Measurements from ENCODE around the gene SIK3.
"Not testable (repeated sequence)": the region's sequence is repeated elsewhere in the genome, so short reads cannot be mapped to it uniquely, and the experiment has no call there.

Gene SIK3

DNA sequence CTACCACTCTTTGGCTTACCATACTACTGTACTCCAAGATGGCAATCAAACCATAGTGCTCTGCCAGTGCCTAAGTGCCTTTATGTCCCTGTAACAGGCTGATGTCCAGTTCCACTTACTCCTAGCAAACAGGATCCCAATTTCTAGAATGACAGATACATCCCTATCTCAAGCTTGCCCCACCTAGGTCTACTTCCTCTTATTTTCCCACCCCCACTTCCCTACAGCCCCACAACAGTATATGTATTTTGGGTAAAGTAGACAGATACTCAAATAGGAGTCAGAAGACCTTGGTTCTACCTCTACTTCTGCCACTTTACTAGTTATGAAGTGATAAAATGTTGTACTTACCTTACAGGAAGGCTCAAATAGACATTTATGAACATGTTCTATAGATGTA is 24.1 kb downstream of the SIK3 start:
- DNase-seq, result no peak

DNA sequence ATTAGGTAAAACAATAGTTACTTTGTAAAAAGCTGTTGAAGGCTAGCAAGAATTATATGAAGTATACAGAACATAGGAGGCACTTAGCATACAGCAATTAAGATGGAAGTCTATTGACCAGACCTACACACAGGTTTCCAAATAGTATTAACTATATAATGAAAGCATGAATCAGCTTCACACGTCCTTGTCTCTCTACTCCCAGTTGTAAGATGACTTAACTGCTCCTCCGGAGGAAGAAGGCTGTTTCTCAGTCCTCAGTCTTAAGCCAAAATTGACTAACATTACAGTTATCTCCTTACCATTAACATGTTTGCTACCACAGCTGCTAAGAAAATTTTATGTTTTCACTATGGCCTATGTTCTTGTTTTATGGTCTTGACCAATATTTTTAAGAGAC is 24.7 kb downstream of the SIK3 start:
- no peak for DNase-seq

DNA sequence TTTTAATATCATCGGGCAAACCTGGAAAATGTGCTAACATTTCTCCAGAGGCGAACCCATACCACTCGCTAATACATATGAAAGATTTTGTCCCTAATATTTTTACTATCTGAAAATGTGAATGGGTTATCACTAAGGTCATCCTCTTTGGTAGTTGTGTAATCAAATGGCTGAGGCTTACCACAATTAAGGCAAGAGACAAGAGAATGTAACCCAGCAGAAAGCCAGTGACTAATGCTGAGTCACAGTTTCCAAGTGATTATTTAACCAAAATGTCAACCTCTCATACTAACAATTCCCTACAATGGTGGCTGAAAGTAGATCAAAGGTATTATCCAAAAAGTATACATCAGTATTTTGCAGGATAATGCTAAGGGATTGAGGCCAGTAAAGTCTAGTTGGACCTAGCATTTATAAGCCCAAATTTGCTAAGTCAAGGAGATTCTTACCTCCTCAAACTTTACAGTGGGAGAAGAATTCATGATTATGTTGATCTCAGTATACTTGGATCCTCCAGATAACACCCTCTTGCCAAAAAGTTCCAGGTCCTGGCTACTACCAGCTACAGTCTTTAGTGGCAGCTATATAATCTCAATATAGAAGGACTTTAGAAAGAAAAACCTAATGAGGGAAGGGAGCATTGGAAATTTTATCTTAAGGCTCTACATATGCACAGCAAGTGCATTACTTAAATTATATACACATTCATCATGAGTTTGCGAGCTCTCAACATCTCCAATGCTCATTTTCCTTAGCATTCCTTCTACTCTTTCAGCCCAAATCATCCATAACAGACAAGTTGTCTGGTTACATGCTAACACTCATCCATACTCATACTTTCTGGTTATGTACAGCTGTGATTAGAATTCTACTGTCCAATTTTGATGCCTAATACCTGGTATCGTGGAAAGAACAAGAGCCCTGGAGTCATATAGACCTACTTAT is 25.4 kb downstream of the SIK3 start:
- no peak for DNase-seq

DNA sequence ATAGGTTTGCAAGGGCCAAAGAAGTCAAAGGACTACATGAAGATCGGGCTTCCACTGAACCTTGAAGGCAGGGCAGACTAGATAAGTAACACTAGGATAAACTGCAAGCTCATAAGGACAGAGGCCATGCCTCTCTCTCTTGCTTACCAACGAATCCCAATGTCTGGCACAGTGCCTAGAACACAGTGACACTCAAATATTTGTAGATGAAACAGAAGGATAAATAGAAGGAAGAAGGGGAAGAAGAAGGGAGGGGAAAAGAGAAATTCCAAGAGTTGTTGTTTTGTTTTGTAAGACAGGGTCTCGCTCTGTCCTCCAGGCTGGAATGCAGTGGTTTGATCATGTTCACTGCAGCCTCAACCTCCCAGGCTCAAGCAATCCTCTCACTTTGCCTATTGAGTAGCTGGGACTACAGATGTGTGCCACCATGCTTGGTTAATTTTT is 26.9 kb downstream of the SIK3 start:
- no peak for DNase-seq

DNA sequence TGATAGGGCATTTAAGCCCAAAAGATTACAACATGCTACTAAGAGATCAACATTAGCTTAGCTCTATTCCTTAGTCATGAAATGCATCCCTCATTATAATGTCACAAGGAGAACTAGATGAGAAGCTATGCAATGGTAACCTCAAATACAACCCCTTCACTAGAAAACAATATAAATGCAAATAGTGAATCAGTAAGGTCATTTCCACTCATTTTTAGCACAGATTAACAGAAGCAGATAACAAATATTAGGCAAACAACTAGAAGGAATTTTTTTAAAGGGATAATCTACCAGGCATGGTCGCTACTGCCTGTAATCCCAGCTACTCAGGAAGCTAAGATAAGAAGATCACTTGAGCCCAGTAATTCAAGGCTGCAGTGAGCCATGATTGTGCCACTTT is 28.2 kb downstream of the SIK3 start:
- DNase-seq, result no peak

DNA sequence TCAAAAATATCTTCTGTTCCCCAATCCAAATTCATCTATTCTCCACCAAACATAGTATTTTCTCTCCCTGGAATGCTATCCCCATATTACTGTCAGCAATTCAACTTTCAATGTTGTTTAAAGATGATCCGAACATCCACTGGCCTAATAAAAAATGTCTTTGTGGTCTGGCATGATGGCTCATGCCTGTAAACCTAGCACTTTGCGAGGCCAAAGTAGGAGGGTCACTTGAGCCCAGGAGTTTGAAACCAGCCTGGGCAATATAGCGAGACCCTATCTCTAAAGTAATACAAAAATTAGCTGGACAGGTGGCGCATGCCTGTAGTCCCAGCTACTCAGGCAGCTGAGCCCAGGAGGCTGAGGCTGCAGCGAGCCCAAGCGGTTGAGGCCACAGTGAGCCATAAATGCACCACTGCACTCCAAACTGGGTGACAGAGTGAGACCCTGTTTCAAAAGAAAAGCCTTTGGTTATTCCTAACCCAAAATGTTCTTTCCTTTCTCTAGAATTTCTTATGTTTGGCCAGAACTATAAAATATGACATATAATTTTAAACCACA is 29.8 kb downstream of the SIK3 start:
- DNase-seq, result no peak

DNA sequence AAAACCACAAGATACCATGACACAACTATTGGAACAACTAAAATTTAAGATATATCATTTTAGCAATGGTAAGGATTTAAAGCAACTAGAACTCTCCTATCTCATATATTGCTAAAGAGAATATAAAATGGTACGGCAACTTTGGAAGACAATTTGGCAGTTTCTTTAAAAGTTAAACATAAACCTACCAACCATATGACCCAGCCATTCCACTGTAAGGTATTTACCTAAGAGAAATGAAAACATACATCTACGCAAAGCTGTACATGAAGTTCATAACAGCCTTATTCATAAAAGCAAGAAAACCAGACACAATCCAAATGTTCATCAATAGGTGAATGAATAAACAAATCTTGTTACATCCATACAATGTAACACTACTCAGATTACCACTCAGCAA is 31.3 kb downstream of the SIK3 start:
- no peak for DNase-seq

DNA sequence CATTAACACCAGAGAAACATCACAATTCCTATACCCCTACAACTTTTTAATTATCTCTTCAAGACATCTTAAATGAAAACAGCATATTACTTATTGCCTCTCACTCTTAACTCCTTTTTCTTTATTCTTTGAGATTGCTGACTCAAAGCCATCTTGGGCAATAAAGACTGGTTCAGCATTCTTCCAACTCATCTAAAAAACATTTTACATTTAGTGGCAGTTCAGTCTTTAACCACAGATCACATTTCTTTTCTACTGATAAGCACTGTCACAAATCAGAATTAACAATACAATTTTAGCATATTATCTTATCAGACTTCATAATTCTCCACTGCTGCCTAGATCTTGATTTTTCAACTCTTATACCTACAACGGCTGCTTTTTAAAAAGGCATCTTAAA is 34.0 kb downstream of the SIK3 start:
- DNase-seq, result no peak

DNA sequence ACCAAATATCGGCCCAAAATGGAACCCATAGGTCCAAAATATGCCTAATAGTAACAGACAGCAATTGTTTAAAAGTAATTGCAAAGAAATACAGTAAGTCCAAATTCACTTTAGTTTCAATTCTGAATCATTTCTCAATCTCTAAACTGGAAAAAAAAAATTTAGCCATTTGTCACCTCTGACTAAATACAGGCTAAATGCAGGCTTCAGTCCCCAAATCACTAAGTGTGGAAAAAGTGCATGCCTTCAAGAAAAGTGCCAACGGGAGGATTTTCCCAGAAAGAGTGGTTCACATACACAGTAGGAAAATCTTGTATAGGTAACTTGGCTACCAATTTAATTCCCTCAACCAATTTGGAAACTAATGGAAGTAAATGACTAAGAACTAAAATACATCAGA is 35.7 kb downstream of the SIK3 start:
- DNase-seq, result no peak

DNA sequence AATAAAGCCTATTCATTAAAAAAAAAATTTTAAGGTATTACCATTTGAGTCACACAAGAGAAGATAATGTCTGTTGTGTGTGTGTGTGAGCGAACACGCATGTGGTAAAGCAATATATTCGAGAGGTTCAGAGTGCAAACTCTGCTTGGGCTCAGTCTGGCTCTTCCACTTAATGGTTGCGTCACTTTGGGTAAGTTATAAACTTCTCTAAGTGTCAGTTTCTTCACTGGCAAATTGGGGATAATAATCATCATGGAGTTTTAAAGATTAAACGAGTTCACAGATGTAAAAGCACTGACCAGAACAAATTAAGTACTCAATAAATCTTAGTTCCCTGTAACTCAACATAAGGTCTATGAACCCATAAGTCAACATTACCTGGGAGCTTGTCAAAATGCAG is 37.0 kb downstream of the SIK3 start:
- no peak for DNase-seq

DNA sequence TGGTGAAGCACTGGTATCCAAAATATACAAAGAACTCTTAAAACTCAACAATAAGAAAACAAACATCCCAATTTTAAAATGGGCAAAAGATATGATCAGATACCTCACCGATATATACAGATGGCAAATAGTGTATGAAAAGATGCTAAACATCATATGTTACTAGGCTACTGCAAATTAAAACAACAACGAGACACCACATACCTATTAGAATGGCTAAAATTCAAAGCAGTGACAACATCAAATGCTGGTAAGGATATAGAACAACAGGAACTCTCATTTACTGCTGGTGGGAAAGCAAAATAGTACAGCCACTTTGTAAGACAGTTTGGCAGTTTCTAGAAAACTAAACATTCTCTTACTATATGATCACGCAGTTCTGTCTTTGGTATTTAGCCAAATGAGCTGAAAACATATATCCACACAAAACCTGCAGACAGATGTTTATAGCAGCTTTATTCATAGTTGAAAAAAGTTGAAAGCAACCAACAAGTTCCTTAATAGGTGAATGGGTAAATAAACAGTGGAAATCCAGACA is 38.5 kb downstream of the SIK3 start:
- DNase-seq, result no peak

DNA sequence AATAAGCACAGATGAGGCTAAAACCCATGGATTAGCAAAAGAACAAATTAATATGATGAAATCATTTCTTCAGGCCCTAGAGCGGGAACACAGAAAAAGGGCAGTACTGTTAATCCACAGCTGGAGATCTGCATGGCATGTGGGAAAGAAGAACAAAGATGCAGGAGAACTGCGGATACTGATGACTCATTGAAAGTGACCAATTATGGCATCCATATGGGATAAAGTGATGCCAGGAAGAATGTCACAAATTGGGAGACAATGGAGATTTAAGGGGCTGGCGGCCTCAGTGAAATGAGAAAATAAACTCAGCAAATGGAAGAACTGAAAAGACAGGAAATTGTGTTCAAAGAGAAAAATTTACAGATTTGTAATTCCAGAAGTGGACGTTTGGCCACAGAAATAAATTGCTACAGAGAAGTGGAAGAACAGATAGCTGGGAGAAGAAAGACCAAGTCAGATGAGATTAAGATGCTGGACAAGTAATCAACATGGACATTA is 39.4 kb downstream of the SIK3 start:
- DNase-seq, result no peak

DNA sequence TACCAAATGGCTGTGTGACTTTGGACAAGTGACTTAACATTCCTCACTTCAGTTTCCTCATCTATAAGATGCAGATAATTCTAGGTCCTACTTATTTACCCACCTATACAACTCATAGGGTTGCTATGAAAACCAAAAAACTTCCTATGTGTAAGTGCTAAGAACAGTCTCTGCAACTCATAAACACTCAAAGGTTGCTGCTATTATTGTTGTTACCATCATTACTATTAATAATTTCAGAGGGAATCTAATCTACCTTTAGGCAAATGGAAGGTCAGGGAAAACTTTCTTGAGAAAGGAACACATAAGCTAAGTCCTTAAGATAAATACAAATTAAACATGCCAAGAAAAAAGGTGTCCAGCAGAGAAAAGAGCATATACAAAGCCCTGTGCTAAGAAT is 40.5 kb downstream of the SIK3 start:
- no peak for DNase-seq

DNA sequence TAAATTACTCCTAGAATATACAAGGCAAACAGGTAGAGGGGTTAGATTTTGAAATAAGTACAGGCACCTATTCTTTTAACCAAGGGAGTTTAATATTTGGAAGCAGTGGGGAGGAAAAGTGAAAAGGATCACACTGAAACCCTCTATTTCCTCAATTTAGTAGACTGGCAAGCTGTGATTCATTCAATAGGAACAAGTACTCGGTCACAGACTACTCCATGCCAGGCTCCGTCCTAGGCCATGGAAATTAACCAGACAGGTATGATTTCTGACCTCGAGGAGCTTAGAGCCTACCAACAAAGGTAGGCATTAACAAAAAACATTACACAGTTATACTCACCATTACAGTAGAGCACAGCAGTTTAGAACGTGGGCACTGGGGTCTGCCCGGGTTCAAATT is 40.9 kb downstream of the SIK3 start:
- no peak for DNase-seq

DNA sequence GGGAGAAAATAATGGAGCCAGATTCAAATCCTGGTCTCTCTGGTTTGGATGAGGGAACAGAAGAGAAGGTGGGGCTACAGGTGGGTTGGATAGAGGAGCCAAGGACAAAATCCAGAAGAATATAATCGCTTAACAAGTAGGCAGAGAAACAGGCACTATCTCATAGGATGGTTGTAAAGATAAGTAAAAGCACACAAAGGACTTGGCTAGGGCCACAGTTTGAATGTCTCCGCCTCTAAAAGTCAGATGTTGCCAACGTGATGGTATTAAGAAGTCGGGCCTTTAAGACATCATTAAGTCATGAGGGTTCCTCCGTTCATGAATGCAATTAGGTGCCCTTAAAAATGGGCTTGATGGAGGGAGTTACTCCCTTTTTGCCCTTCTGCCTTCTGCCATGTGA is 42.8 kb downstream of the SIK3 start:
- DNase-seq, result no peak

DNA sequence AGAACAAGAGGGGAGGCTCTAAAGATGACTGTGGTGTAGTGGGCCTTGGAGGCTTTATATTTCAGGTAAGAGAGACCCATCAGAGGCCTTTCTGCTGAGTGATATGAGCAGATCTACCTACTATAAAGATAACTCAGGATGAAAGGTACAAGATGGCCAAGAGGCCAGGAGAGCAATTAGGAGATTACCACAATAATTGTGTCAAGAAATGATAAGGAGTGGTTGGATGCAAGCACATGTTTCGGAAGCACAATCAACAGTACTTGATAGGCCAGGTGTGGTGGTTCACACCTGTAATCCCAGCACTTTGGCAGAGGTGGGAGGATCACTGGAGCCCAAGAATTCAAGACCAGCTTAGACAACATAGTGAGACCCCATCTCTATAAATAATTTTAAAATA is 43.8 kb downstream of the SIK3 start:
- DNase-seq, result no peak

DNA sequence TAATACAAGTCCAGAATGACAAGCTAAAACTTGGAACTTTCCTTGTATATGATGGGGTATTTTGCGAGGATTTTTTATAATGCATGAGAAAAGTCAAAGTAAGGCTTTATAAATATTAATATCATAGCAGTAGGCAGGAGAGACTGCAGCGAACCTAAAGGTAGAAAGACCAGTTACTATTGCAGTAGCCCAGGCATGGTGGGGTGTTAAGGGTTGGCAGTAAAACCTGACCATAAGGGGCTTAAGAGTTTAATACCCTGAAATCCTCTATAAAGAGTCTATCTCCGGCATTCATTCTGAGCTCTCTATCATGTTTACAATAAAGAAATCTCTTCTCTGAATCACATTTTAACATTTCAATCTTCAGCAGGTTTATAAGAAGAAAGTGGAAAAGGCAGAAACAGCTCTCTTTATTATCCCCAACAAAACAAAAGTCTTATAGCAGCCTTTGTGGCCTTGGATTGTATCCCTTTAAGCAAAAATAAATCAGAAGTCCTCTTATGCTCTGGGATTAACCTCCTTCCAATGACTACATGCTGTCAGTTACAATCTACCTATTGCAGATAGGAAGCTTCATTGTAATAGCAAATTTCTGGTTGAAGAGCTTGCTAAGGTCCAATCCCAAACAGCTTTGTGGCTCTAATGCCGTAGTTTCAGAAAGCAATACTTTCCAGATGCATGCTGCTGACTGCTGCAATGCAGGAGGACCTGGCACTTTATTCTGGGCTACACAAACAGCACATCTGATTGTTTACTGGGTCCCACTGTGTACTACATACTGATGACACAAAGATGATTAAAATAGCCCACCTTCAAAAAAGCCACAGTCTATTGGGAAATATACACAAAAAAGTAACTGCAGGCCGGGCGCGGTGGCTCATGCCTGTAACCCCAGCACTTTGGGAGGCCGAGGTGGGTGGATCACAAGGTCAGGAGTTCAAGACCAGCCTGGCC is 45.8 kb downstream of the SIK3 start:
- DNase-seq, result no peak

DNA sequence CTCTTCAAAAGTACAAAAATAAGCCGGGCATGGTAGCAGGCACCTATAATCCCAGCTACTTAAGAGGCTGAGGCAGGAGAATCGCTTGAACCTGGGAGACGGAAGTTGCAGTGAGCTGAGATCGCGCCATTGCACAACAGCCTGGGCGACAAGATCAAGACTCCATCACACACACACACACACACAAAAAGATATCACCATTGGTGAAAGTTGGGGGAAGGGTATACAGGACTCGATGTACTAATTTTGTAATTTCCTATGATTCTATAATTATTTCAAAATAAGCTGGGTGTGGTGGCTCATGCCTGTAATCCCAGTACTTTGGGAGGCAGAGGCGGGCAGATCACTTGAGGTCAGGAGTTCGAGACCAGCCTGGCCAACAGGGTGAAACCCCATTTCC is 48.1 kb downstream of the SIK3 start:
- DNase-seq, result not testable (repeated sequence)

DNA sequence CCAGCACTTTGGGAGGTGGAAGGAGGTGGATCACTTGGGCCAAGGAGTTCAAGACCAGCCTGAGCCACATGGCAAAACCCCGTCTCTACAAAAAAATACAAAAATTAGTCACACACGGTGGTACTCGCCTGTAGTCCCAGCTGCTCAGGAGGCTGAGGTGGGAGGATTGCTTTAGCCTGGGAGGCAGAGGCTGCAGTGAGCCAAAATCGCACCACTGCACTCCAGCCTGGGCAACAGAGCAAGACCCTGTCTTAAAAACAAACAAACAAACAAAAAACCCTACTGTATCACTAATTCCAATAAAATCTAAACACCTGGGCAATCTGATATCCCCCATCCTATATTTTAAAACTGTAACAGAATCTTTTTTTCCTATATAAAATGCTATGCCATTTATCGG is 51.6 kb downstream of the SIK3 start:
- DNase-seq, result not testable (repeated sequence)

DNA sequence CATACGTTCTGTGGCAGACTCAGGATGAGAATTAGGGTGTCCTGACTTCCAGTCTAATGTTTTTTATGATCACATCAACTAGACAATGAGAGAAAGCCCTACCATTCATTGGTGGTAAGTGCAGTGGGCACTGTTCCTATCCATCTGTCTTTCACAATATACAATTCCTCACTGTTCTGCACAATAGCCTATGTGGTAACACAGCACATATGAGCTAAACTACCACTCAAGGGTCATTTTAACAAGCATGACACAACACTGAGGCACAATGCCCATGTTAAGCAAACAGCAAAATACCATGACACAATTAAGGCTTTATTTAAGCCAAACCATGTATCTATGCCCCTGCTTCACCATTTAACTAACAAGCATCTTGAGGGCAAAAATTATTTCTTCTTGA is 52.3 kb downstream of the SIK3 start:
- DNase-seq, result no peak

DNA sequence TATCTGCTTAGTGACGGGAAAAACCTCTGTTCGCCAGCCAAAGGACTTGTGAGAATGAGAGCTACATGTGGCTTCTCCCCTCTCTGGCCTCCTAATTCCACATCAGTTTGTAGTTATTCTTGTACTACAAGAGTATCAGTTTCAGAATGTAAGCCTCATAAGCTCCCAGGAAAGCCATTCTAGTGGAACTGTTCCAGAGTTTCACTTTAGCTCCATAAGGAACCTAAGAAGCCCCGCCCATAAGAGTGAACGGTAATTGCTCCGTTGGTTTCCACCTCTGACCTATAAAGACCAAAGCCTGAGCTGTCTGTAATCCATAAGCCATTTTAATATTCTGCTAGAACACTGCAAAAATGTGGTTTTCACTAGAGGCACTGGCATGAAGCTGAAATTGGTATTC is 53.0 kb downstream of the SIK3 start:
- no peak for DNase-seq

DNA sequence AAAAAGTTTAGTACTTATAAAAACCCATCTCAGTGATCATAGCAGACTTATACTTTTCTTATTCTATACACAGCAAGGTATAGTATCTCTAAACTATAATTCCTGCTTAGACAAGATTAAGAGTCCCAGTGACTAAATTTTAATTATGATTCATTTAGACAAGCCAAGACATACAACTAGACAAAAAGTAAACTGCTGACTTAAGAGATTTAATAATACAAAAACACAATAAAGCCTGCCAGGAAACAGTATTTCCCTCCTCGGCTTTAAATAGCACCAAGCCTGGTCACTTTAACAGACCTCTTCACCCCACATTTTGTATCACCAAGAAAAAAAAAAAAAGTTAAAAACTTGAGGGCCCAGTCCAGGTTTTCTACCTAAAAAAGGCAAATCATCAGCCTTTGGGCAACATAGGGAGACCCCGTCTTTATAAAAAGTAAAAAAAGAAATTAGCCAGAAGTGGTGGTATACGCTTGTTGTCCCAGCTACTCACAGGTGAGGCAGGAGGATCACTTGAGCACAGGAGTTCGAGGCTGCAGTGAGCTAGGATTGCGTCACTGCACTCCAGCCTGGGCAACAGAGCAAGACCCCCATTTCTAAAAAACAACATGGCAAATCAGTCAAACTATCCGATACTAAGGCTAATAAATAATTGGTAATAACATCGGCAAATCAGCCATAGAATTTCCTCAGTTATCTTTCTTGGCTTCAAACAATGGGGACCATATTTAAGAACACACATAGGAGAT is 53.8 kb downstream of the SIK3 start:
- no peak for DNase-seq
